LNCAP (cell line): ENCODE data around the gene SSBP2.

Experiments used
- TF ChIP-seq, protein P1 (sequence below): fragments of 450-650 bp; IDR thresholded peaks from 2 replicates; pipeline ENCODE4 v1.5.1; 2017; ENCODE audit warnings: mild to moderate bottlenecking

The SSBP2 gene

DNA sequence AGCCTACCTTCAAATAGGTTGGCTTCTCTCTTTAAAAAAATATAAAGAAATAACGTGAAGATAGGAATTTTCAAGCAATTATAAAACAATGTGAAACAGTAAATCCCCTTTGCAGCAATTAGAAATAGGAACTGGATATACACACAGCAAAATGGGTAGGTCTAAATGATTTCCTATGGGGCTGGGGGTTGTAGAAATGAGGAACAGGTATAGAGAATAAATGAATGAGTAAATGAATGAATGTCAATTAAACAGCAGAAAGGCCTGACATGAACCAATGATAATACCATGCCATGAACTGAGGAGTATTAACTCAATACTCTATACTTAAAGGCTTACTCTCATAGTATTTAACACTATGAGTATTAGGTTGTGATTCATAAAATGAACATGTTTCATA, 21.6 kb downstream of the SSBP2 start:
- TF ChIP-seq, protein P1, sequence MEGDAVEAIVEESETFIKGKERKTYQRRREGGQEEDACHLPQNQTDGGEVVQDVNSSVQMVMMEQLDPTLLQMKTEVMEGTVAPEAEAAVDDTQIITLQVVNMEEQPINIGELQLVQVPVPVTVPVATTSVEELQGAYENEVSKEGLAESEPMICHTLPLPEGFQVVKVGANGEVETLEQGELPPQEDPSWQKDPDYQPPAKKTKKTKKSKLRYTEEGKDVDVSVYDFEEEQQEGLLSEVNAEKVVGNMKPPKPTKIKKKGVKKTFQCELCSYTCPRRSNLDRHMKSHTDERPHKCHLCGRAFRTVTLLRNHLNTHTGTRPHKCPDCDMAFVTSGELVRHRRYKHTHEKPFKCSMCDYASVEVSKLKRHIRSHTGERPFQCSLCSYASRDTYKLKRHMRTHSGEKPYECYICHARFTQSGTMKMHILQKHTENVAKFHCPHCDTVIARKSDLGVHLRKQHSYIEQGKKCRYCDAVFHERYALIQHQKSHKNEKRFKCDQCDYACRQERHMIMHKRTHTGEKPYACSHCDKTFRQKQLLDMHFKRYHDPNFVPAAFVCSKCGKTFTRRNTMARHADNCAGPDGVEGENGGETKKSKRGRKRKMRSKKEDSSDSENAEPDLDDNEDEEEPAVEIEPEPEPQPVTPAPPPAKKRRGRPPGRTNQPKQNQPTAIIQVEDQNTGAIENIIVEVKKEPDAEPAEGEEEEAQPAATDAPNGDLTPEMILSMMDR: no peak

DNA sequence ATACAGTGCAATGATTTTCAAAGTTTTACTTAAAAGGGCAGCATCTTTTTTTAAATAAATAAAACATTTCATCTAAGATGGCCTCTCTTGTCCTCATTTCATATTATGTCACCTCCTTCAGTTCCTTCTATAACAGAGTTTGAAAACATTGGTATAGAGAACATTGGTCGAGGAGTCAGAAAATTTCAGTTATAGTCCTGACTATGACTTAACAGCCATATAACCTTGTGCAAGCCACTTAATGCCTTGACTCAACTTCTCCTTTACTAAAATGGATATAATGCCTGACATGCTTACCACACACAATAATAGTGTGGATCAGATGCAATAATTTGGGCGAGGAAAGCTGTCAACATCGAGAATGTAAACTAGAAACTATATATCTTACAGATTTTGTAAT, 22.6 kb downstream of the SSBP2 start:
- TF ChIP-seq, protein P1: no peak

GRCh38 chr5:81726297-81726696, 24.6 kb downstream of the SSBP2 start:
- TF ChIP-seq, protein P1: no peak

GRCh38 chr5:81724571-81724970, 26.3 kb downstream of the SSBP2 start:
- TF ChIP-seq, protein P1: no peak

GRCh38 chr5:81724108-81724507, 26.8 kb downstream of the SSBP2 start:
- TF ChIP-seq, protein P1: no peak

- TF ChIP-seq, protein P1: no peak
Observed at GRCh38 chr5:81721049-81721448, 29.8 kb downstream of the SSBP2 start.

DNA sequence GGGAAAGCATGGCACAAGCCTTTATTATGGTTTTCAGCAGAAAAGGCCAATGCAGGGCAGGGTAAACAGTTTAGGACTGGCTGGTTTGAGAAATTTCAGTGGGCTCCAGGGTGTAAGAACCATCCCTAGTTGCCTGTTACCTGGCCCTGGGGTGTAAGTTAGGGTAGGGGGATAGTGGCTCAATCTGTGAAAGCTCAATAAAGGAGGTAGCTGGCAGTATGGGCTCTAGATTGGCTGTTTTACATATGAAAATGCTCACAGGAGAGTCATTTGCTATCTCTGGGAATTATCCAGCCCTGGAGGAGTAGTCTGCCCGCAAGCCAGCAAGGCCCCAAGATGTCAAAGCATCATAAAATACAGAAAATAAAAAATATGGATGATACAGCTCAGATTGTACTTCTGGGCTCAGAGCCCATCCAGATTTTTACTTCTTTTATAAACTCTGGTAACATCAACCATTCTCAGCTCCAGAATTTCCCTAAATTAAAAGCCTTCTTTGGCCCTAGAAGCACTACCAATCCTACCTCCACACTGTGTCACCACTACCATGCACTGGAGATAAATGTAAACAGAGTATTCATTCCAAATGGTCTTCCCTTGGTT, 31.1 kb downstream of the SSBP2 start:
- TF ChIP-seq, protein P1: no peak

- TF ChIP-seq, protein P1: no peak
Observed at GRCh38 chr5:81718300-81718699, 32.6 kb downstream of the SSBP2 start.
